OCI-LY1 (cell line): Measurements from ENCODE around the gene VWA8.
"Not testable (repeated sequence)": the region's sequence is repeated elsewhere in the genome, so short reads cannot be mapped to it uniquely, and the experiment has no call there.

Source experiments
- H2AFZ ChIP-seq: fragments of 200-600 bp; sonication (generic), shearing (Covaris generic); 2 replicates; pipeline ENCODE4 v1.6.0; 2014; ENCODE audit warnings: antibody characterized with exemption, mild to moderate bottlenecking, low read length
- H3F3A ChIP-seq: fragments of 200-600 bp; sonication (generic), shearing (Covaris generic); 2 replicates; pipeline ENCODE4 v1.6.0; 2014; ENCODE audit warnings: mild to moderate bottlenecking, antibody characterized with exemption, low read length, moderate library complexity; ENCODE audit not compliant: insufficient read depth
- H3K27ac ChIP-seq: fragments of 200-600 bp; sonication (generic); 2 replicates; pipeline ENCODE4 v1.5.1; 2014; ENCODE audit warnings: low read length, mixed run types, mild to moderate bottlenecking, low read depth; ENCODE audit not compliant: poor library complexity, severe bottlenecking
- H3K27me3 ChIP-seq: fragments of 200-600 bp; sonication (generic); 2 replicates; pipeline ENCODE4 v1.6.0; 2014; ENCODE audit warnings: antibody characterized with exemption, mild to moderate bottlenecking, low read length, moderate library complexity; ENCODE audit not compliant: insufficient read depth
- H3K36me3 ChIP-seq: fragments of 200-600 bp; sonication (generic); 2 replicates; pipeline ENCODE4 v1.6.1; 2014; ENCODE audit warnings: mild to moderate bottlenecking, antibody characterized with exemption, low read length, moderate library complexity, mixed read lengths; ENCODE audit not compliant: insufficient read depth
- H3K4me1 ChIP-seq: fragments of 200-600 bp; sonication (generic); 2 replicates; pipeline ENCODE4 v1.5.1; 2014; ENCODE audit warnings: mild to moderate bottlenecking, low read length, moderate library complexity; ENCODE audit not compliant: insufficient read depth, severe bottlenecking
- H3K4me2 ChIP-seq: fragments of 200-600 bp; sonication (generic), shearing (Covaris generic); 2 replicates; pipeline ENCODE4 v1.6.1; 2014; ENCODE audit warnings: low read length
- H3K4me3 ChIP-seq: fragments of 200-600 bp; sonication (generic); 2 replicates; pipeline ENCODE4 v1.5.1; 2014; ENCODE audit warnings: low read length, low read depth, mild to moderate bottlenecking, mixed read lengths; ENCODE audit not compliant: poor library complexity, severe bottlenecking
- H3K79me2 ChIP-seq: fragments of 200-600 bp; shearing (Covaris generic); 2 replicates; pipeline ENCODE4 v1.6.1; 2016; ENCODE audit warnings: mixed run types, low read length, mixed read lengths; ENCODE audit not compliant: insufficient read depth
- H3K9ac ChIP-seq: fragments of 200-600 bp; sonication (generic), shearing (Covaris generic); 2 replicates; pipeline ENCODE4 v1.6.1; 2014; ENCODE audit warnings: mild to moderate bottlenecking, low read length, mixed read lengths
- H3K9me2 ChIP-seq: fragments of 200-600 bp; sonication (generic), shearing (Covaris generic); 2 replicates; pipeline ENCODE4 v1.6.1; 2014; ENCODE audit warnings: low read depth, mild to moderate bottlenecking, low read length, mixed read lengths
- H3K9me3 ChIP-seq: fragments of 200-600 bp; shearing (Covaris generic); 2 replicates; pipeline ENCODE4 v1.6.1; 2014; ENCODE audit warnings: low read length, mixed read lengths
- H4K20me1 ChIP-seq: fragments of 200-600 bp; sonication (generic), shearing (Covaris generic); 2 replicates; pipeline ENCODE4 v1.6.0; 2016; ENCODE audit warnings: mild to moderate bottlenecking, low read length; ENCODE audit not compliant: insufficient read depth
- EZH2 ChIP-seq: fragments of 200-600 bp; sonication (generic), shearing (Covaris generic); IDR thresholded peaks from 2 replicates; pipeline ENCODE4 v1.8.0; 2017; ENCODE audit warnings: borderline replicate concordance, mixed run types, mild to moderate bottlenecking, antibody characterized with exemption, low read length, moderate library complexity, mixed read lengths
- TF ChIP-seq, protein P1 (sequence below): fragments of 200-600 bp; sonication (generic), shearing (Covaris generic); IDR thresholded peaks from 2 replicates; pipeline ENCODE4 v1.5.1; 2017; ENCODE audit warnings: mild to moderate bottlenecking, antibody characterized with exemption, low read length, moderate library complexity, mixed read lengths

VWA8 gene

GRCh38 chr13:41751734-41752445 lies 209.0 kb downstream of the VWA8 start:
- Histone ChIP-seq H3K4me3 (no peak overlapping the region), H3K27ac (no peak overlapping the region), H3K36me3 (peaks cover 22% of the 10 kb centered on the region), H3K27me3 (no peaks in the 10 kb centered on the region), H4K20me1 (no peaks in the 10 kb centered on the region), H3F3A (no peaks in the 10 kb centered on the region; the same call in 1 of the 2 replicates), H2AFZ (no peak overlapping the region), H3K4me2 (no peak overlapping the region), H3K9ac (no peak overlapping the region), H3K9me3 (no peaks in the 10 kb centered on the region), H3K9me2 (no peaks in the 10 kb centered on the region), H3K79me2 (no peaks in the 10 kb centered on the region), H3K4me1 (no peaks in the 10 kb centered on the region)
- TF ChIP-seq, protein P1, sequence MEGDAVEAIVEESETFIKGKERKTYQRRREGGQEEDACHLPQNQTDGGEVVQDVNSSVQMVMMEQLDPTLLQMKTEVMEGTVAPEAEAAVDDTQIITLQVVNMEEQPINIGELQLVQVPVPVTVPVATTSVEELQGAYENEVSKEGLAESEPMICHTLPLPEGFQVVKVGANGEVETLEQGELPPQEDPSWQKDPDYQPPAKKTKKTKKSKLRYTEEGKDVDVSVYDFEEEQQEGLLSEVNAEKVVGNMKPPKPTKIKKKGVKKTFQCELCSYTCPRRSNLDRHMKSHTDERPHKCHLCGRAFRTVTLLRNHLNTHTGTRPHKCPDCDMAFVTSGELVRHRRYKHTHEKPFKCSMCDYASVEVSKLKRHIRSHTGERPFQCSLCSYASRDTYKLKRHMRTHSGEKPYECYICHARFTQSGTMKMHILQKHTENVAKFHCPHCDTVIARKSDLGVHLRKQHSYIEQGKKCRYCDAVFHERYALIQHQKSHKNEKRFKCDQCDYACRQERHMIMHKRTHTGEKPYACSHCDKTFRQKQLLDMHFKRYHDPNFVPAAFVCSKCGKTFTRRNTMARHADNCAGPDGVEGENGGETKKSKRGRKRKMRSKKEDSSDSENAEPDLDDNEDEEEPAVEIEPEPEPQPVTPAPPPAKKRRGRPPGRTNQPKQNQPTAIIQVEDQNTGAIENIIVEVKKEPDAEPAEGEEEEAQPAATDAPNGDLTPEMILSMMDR, result no peak
- TF ChIP-seq EZH2, result no peak

DNA sequence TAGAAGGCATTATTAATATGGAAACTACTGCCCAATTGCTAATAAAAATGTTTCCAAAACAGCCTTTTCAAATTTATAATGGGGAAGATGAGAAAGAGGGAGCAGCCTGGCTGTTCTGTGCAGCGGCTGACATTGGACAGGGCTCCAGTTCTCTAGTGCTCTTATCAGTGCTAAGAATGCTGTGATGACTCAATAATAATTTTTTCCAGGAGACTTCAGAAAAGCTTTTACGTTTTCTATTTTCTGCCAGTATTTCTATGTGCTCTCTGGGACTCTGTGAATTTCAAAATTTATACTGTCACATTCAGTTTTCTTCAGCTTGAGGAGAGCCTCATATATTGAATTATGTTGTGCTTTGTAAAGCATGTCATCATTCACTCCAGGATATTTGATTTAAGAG lies 209.6 kb downstream of the VWA8 start:
- H3K4me2 ChIP-seq, result no peak overlapping the region
- H3K4me1 ChIP-seq, result no peaks in the 10 kb centered on the region
- H3K9me3 ChIP-seq, result no peaks in the 10 kb centered on the region
- no peak overlapping the region for H2AFZ ChIP-seq
- no peaks in the 10 kb centered on the region; the same call in 1 of the 2 replicates for H3F3A ChIP-seq
- no peak overlapping the region for H3K4me3 ChIP-seq
- no peaks in the 10 kb centered on the region for H3K79me2 ChIP-seq
- H3K9me2 ChIP-seq, result no peaks in the 10 kb centered on the region
- no peak for TF ChIP-seq EZH2
- TF ChIP-seq, protein P1, result no peak
- no peaks in the 10 kb centered on the region for H4K20me1 ChIP-seq
- H3K27me3 ChIP-seq, result no peaks in the 10 kb centered on the region
- H3K36me3 ChIP-seq, result peaks cover 24% of the 10 kb centered on the region
- H3K9ac ChIP-seq, result no peak overlapping the region
- H3K27ac ChIP-seq, result no peak overlapping the region

DNA sequence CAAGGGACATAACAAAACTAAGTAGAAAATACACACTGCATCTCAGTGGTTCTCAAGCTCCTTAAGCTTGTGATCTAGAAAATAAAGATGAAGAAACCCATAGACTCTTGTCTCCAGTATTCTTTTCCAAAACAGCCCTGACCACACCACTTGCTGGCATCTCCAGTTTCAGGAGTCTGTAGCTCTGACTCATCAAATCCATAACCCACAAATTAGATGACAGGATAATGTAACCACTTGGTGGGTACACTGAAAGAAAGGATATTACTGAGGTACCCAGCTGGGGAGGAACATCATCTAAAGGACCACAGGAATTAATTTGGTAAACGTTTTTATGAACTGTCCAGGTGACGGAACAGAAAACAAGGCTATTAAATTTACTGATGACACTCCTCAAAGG lies 214.7 kb downstream of the VWA8 start:
- TF ChIP-seq EZH2, result no peak
- TF ChIP-seq, protein P1, result no peak
- no peaks in the 10 kb centered on the region for H3K27me3 ChIP-seq
- H2AFZ ChIP-seq, result no peak overlapping the region
- no peak overlapping the region for H3K4me3 ChIP-seq
- no peaks in the 10 kb centered on the region for H3K9me2 ChIP-seq
- no peaks in the 10 kb centered on the region for H3K4me1 ChIP-seq
- H3K27ac ChIP-seq, result no peak overlapping the region
- no peak overlapping the region for H3K9ac ChIP-seq
- no peaks in the 10 kb centered on the region for H3K79me2 ChIP-seq
- H3F3A ChIP-seq, result no peaks in the 10 kb centered on the region
- H4K20me1 ChIP-seq, result no peaks in the 10 kb centered on the region
- H3K4me2 ChIP-seq, result no peak overlapping the region
- H3K9me3 ChIP-seq, result no peaks in the 10 kb centered on the region
- peaks cover 11% of the 10 kb centered on the region; the same call in 1 of the 2 replicates for H3K36me3 ChIP-seq

GRCh38 chr13:41745496-41745895 lies 215.4 kb downstream of the VWA8 start:
- H3K36me3 ChIP-seq, result peaks cover 11% of the 10 kb centered on the region; the same call in 1 of the 2 replicates
- not testable (repeated sequence) for H3K4me1 ChIP-seq, H4K20me1 ChIP-seq, H2AFZ ChIP-seq, H3K4me2 ChIP-seq, H3K9me2 ChIP-seq, H3K27me3 ChIP-seq, H3K9ac ChIP-seq, H3K4me3 ChIP-seq, H3K9me3 ChIP-seq, H3F3A ChIP-seq, H3K27ac ChIP-seq, H3K79me2 ChIP-seq
